ENCODE data around the gene AGAP6.
"Not testable (repeated sequence)": the region's sequence is repeated elsewhere in the genome, so short reads cannot be mapped to it uniquely, and the experiment has no call there.

The AGAP6 gene

GRCh38 chr10:50025627-50026026, 37.4 kb downstream of the AGAP6 start:
- DNase-seq: no peak

GRCh38 chr10:50027195-50027594, 39.0 kb downstream of the AGAP6 start:
- DNase-seq: no peak

- no peak for DNase-seq
These were observed 45.3 kb downstream of the AGAP6 start for GRCh38 chr10:50033481-50033880.

- not testable (repeated sequence) for DNase-seq
These were observed 47.1 kb downstream of the AGAP6 start for GRCh38 chr10:50035337-50035736.

DNA sequence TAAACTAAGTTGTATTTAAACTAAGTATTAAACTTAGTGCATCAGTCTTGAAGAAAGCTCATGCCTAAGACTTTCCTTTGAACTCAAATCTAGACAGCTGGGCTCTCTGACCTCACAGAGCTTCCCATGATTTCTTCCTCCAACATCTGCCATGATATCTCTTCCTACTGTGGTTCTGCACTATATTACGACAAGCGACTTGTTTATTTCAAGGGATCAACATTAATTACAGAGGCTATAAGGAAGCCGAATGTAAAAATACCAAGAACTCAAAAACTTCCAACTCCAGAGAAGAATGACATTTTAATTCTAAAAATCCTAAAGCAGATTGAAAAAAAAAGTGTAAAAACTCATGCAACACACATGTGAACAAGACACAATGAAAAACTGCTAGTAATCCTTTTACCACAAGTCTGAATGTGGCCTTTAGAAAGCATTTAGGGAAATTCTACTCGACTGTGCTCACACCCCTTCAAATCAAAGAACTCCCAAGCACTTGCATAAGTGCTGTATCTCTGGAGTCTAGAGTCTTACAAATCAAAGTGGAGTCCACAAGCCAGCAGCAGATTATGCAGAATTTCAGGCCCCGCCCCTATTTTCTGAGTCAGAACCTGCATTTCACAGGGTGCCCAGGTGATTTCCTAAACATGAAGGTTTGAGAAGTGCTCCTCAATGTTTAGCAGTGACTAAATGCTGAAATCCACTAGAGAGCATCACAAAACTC, 56.9 kb downstream of the AGAP6 start:
- DNase-seq: no peak

DNA sequence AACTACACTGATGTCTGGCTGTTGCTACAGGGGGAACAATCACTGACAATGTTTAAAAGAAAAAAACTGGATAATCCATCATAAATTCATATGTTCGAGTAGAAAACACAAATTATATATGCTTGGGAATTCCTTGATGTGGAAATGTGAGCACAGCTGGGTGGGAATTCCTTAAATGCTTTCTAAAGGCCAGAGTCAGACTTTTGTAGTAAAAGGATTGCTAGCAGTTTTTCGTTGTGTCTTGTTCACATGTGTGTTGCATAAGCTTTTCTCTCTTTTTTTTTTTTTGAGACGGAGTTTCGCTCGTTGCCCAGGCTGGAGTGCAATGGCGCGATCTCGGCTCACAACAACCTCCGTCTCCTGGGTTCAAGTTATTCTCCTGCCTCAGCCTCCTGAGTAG, 58.3 kb downstream of the AGAP6 start:
- not testable (repeated sequence) for DNase-seq

GRCh38 chr10:50047594-50047993, 59.4 kb downstream of the AGAP6 start:
- not testable (repeated sequence) for DNase-seq

DNA sequence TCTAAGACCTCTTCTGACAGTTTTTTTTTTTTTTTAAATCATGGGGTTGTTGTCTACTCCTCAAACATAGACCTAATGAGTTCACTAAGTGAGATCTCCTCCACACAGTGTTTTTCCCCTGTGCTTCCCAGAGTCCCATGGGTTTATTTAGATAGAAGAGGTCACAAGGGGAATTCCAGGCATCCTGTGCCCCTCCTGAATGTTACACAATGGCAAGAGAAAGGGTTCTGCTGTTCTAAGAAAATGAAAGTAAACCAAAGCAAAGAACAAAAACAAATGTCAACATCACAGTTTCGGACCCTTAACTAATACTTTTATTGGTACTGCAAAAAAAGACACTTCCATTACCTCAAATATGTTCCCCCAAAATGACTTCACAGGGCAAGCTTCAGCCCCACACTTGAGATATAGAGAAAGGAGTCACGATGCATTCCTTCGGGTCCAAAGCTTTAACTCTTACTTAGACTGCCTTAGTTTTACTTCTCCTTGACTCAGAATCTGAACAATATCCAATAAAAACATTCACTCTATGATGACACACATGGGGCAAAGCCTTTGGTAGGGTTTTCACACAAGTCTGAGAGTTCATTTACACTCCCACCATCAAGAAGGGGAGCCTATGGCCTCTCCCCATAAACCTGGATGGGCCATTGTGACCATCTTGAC, 63.9 kb downstream of the AGAP6 start:
- DNase-seq: not testable (repeated sequence)

DNA sequence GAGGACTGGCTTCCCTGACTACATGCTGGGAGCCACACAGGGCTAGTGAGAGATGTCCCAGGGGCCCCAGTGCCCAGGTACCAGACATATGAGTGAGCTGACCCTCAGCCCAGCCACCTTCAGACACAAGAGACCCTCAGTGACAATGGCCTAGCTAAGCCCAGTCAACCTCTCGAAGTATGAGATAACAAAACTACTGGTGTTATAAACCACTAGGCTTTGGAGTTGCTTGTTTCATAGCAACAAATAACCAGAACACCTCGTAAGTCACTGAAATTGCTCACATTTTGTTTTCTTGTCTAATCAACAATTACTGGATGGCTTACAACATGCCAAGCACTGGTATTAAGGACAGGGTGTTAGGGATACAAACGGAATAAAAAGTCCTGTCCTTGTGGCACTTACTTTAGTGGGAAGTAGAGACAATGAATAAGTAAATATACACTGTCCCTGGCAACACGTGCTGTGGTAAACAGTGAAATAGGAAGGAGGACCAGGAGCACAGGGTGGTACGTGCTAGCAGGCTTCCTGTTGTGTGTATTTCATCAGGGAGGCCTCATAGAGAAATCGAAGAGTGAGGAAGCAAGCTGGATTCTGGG, 64.7 kb downstream of the AGAP6 start:
- not testable (repeated sequence) for DNase-seq

DNA sequence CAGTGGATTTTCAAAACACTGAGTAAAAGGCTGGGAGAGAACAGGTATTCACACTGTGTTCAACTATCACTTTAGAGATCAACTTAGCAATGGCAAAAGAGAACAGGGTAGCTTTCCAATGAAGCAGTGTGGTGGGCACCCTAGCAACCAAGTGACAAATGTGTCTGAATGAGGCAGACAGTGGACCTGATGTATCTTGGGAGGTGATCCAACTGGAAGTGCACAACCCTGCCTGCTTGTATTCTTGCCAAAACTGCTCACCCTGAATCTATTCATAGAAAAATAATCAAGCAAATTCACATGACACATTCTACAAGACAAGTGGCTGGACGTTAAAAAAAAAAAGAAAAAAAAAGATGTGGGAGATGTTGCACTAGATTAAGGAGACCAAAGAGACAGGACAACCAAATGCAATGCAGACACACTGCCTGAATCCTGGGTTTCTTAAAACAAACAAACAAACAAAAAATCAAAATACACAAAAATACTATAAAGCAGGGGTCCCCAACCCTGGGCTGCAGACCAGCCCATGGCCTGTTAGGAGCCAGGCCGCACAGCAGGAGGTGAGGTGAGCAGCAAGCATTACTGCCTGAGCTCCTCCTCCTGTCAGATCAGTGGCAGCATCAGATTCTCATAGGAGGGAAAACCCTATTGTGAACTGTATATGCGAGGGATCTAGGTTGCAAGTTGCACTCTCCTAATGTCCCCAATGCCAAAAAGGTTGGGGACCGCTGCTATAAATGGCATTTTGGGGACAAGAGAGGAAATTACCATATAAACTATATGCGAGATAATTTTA, 67.5 kb downstream of the AGAP6 start:
- not testable (repeated sequence) for DNase-seq

DNA sequence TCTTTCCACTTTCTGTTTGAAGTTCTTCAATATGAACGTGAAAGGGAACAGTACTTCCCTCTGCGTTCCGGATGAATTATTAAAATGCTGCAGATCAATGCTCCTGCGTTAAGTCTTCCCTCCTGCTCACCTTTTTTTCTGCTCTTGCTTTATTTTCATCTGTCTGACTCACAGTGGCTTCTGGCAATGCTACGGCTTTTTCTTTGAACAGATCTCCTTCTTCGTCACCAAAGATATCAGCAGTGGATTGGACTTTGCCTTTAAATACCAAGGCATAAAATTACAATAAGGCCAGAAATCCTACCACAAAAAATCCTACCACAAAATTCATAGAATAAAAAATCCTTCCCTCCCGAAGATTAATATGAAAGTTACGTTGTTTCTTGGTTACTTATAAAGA, 68.4 kb downstream of the AGAP6 start:
- not testable (repeated sequence) for DNase-seq

GRCh38 chr10:50058727-50059126, 70.5 kb downstream of the AGAP6 start:
- not testable (repeated sequence) for DNase-seq

DNA sequence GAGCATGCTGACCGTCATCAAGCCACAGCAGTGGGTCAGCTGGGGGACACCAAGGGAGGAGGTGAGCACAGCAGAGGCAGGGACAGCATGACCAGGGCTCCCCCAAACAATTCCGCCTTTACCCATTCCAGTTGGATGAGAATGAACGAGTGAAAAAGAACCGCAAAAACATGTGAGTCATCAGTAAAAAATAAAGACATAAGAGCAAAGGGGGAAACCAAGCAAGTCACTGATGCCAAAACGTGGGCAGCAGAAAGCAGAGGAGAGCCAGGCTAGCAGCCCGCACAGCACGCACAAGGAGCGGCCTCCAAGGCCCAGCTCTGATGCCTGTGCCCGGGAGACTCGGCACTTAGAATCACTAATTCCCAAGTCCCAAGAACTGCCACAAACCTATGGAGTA, 71.7 kb downstream of the AGAP6 start:
- not testable (repeated sequence) for DNase-seq

Data from activated naive CD4-positive, alpha-beta T cell treated with anti-CD3 and anti-CD28 coated beads, Interleukin-2, amount 50 U/mL, for 16 hours (primary cell).